Measurements from ENCODE around the gene KCNK10.
"Not testable (repeated sequence)": the region's sequence is repeated elsewhere in the genome, so short reads cannot be mapped to it uniquely, and the experiment has no call there.

KCNK10 gene

GRCh38 chr14:88269806-88270420, 53.2 kb downstream of the KCNK10 start:
- DNase-seq: no peak

- DNase-seq: no peak
Measured at GRCh38 chr14:88266474-88266873, 56.6 kb downstream of the KCNK10 start.

GRCh38 chr14:88264116-88264515, 59.0 kb downstream of the KCNK10 start:
- no peak for DNase-seq

GRCh38 chr14:88261302-88261701, 61.8 kb downstream of the KCNK10 start:
- not testable (repeated sequence) for DNase-seq

- DNase-seq: no peak
Measured at GRCh38 chr14:88258021-88258420, 65.0 kb downstream of the KCNK10 start.

GRCh38 chr14:88256997-88257950, 65.8 kb downstream of the KCNK10 start:
- no peak for DNase-seq

- DNase-seq: no peak
Measured at GRCh38 chr14:88255798-88256197, 67.3 kb downstream of the KCNK10 start.

- DNase-seq: no peak
Measured at GRCh38 chr14:88255196-88255595, 67.9 kb downstream of the KCNK10 start.

GRCh38 chr14:88252498-88252897, 70.6 kb downstream of the KCNK10 start:
- DNase-seq: no peak

- DNase-seq: no peak
Measured at GRCh38 chr14:88251650-88252049, 71.4 kb downstream of the KCNK10 start.

- no peak for DNase-seq
Measured at GRCh38 chr14:88249266-88249665, 73.8 kb downstream of the KCNK10 start.

GRCh38 chr14:88248606-88249005, 74.5 kb downstream of the KCNK10 start:
- DNase-seq: no peak

- no peak for DNase-seq
Measured at GRCh38 chr14:88247228-88247627, 75.8 kb downstream of the KCNK10 start.

- no peak for DNase-seq
Measured at GRCh38 chr14:88245321-88245720, 77.7 kb downstream of the KCNK10 start.

- no peak for DNase-seq
Measured at GRCh38 chr14:88243946-88244345, 79.1 kb downstream of the KCNK10 start.

GRCh38 chr14:88242446-88242845, 80.6 kb downstream of the KCNK10 start:
- no peak for DNase-seq

- DNase-seq: no peak
Measured at GRCh38 chr14:88241810-88242209, 81.3 kb downstream of the KCNK10 start.

GRCh38 chr14:88234442-88234841, 88.6 kb downstream of the KCNK10 start:
- no peak for DNase-seq

- no peak for DNase-seq
Measured at GRCh38 chr14:88233915-88234314, 89.2 kb downstream of the KCNK10 start.

- no peak for DNase-seq
Measured at GRCh38 chr14:88232771-88233170, 90.3 kb downstream of the KCNK10 start.

GRCh38 chr14:88231603-88232002, 91.5 kb downstream of the KCNK10 start:
- DNase-seq: no peak

- DNase-seq: no peak
Measured at GRCh38 chr14:88229428-88229827, 93.6 kb downstream of the KCNK10 start.

- DNase-seq: no peak
Measured at GRCh38 chr14:88228522-88229236, 94.4 kb downstream of the KCNK10 start.

GRCh38 chr14:88227693-88228092, 95.4 kb downstream of the KCNK10 start:
- DNase-seq: no peak

All from Kasumi-1 (cell line).